Parathyroid adenoma (tissue), 2 donors: ENCODE data around the gene GLYR1.

ENCODE experiments used
- H2AFZ ChIP-seq: fragments of 300-600 bp; sonication (generic); one replicate; pipeline ENCODE4 v1.7.0; 2017; ENCODE audit warnings: antibody characterized with exemption, mild to moderate bottlenecking
- H3K27ac ChIP-seq: fragments of 300-600 bp; sonication (generic); one replicate; pipeline ENCODE4 v1.7.0; 2017
- H3K27me3 ChIP-seq: fragments of 300-600 bp; sonication (generic); one replicate; pipeline ENCODE4 v1.7.0; 2017; ENCODE audit warnings: low read length; ENCODE audit not compliant: control insufficient read depth, insufficient read depth
- H3K36me3 ChIP-seq: fragments of 300-600 bp; sonication (generic); one replicate; pipeline ENCODE4 v1.7.0; 2017; ENCODE audit warnings: low read length; ENCODE audit not compliant: control insufficient read depth, insufficient read depth
- H3K4me1 ChIP-seq: fragments of 300-600 bp; sonication (generic); one replicate; pipeline ENCODE4 v1.7.0; 2017; ENCODE audit warnings: control low read depth
- H3K4me2 ChIP-seq: fragments of 300-600 bp; sonication (generic); one replicate; pipeline ENCODE4 v1.7.0; 2017; ENCODE audit warnings: low read length
- H3K4me3 ChIP-seq: fragments of 300-600 bp; sonication (generic); one replicate; pipeline ENCODE4 v1.7.0; 2017; ENCODE audit warnings: low read depth, low read length
- H3K79me2 ChIP-seq: fragments of 300-600 bp; sonication (generic); one replicate; pipeline ENCODE4 v1.7.0; 2017; ENCODE audit warnings: control low read depth
- H3K9ac ChIP-seq: fragments of 300-600 bp; sonication (generic); one replicate; pipeline ENCODE4 v1.7.0; 2017; ENCODE audit warnings: mild to moderate bottlenecking
- H3K9me3 ChIP-seq: fragments of 300-600 bp; sonication (generic); one replicate; pipeline ENCODE4 v1.7.0; 2017; ENCODE audit warnings: low read length; ENCODE audit not compliant: control insufficient read depth
- TF ChIP-seq, protein P1 (sequence below): fragments of 300-600 bp; sonication (generic); IDR thresholded peaks from one replicate; pipeline ENCODE4 v1.7.0; 2017; ENCODE audit warnings: antibody characterized with exemption, mild to moderate bottlenecking
- donor health status: primary hyperparathyroidism.

The GLYR1 gene

DNA sequence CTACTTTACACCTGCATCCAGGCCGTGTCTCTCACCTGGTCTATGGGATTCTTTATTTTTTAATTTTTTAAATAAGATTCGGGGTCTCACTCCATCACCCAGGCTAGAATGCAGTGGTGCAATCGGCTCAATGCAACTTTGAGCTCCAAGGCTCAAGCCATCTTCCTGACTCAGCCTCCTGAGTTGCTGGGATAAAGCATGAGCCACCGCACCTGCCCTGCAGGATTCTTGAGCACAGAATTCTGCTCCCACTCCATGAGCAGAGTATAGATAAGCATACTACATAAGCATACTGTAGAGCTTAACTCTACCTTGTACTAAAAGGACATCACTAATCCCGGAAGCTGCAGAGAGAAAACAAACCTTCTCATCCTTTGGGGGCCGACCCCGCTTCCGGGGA is 15.5 kb downstream of the GLYR1 start:
- Histone ChIP-seq H3K4me3 (no peak overlapping the region), H3K9me3 (no peaks in the 10 kb centered on the region), H3K27ac (no peak overlapping the region), H3K4me1 (peaks cover 26% of the 10 kb centered on the region), H3K4me2 (no peak overlapping the region), H3K36me3 (no peaks in the 10 kb centered on the region), H3K79me2 (peaks cover 21% of the 10 kb centered on the region), H3K9ac (no peak overlapping the region), H2AFZ (no peak overlapping the region), H3K27me3 (no peaks in the 10 kb centered on the region)
- TF ChIP-seq, protein P1, sequence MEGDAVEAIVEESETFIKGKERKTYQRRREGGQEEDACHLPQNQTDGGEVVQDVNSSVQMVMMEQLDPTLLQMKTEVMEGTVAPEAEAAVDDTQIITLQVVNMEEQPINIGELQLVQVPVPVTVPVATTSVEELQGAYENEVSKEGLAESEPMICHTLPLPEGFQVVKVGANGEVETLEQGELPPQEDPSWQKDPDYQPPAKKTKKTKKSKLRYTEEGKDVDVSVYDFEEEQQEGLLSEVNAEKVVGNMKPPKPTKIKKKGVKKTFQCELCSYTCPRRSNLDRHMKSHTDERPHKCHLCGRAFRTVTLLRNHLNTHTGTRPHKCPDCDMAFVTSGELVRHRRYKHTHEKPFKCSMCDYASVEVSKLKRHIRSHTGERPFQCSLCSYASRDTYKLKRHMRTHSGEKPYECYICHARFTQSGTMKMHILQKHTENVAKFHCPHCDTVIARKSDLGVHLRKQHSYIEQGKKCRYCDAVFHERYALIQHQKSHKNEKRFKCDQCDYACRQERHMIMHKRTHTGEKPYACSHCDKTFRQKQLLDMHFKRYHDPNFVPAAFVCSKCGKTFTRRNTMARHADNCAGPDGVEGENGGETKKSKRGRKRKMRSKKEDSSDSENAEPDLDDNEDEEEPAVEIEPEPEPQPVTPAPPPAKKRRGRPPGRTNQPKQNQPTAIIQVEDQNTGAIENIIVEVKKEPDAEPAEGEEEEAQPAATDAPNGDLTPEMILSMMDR: no peak

DNA sequence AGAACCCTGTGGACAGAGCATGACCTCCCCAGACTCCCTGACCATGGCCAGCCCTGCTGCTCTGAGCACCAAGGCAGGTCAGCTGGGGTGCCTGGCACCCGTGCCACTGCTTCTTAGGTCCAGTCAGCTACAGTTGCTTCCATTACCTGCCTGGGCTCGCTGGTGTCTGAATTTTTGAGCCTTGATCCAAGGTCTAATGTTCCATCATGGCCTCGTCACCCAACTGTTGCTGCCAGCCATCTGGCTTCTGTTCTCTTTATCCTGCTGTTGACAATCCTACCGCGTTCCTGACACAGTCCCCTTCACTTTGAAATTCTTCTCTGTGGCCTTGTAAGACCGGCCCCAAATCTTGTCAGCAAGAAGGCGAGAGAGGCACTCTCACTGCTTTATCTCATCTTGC is 16.7 kb downstream of the GLYR1 start:
- Histone ChIP-seq H3K27me3 (no peaks in the 10 kb centered on the region), H3K4me3 (no peak overlapping the region), H3K27ac (no peak overlapping the region), H3K9me3 (no peaks in the 10 kb centered on the region), H3K4me1 (peaks cover 26% of the 10 kb centered on the region), H3K36me3 (no peaks in the 10 kb centered on the region), H3K4me2 (no peak overlapping the region), H3K9ac (no peak overlapping the region), H3K79me2 (peaks cover 23% of the 10 kb centered on the region), H2AFZ (no peak overlapping the region)
- TF ChIP-seq, protein P1: no peak

DNA sequence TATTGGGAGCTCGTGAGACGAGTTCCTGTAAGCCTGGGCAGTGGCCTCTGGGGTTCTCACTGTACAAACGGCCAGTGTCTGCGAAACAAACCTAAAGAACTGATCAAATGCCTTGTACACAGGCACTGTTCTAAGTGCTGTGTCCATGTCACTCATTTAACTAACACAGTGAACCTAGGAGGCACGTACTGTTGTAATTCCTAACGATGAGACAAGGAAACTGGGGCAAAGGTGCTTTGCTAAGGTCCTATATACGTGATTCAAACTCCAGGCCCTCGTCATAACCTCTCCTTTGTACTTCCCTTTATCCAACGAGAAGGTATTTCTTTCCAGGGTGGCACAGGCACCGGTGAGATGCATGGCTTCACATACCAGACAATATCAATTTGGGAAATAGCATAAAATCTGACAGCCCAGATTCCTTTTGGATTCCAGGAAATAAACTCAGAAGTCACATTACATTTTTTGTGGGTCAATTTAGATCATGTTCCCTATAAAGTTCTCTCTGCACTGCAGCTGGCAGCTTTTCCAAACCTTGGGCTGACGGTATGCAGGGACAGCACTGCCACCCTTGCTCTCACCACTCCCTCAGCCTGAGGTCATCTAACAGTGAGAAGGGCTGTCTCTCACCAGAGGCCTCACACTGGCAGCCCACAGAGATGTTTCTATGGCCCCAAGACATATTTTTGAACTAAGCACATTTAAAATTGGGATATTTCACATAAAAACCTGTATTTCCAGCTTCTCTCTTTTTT is 18.3 kb downstream of the GLYR1 start:
- Histone ChIP-seq H3K27ac (no peak overlapping the region), H2AFZ (no peak overlapping the region), H3K9ac (no peak overlapping the region), H3K36me3 (no peaks in the 10 kb centered on the region), H3K4me3 (no peak overlapping the region), H3K27me3 (no peaks in the 10 kb centered on the region), H3K4me2 (no peak overlapping the region), H3K4me1 (peaks cover 19% of the 10 kb centered on the region), H3K79me2 (peaks cover 23% of the 10 kb centered on the region), H3K9me3 (no peaks in the 10 kb centered on the region)
- TF ChIP-seq, protein P1: no peak

DNA sequence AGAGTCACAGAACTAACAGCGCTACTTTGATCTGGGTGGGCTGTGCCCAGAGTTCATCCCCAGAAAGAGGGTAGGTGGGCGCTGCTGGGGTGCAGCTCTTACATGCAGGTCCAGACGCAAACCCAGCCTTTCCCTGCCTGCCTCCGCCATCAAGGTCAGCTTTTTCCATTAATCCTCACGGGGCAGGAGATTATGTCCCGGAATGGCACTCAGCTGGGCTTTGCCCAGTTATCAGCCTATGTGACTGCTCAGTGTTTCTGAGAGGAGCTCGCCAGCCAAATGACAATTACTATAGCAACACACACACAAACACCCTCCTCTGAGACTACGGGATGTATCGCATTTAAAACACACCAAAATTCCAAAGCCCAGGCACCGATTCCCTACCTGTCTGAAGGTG is 20.1 kb downstream of the GLYR1 start:
- peaks cover 23% of the 10 kb centered on the region for H3K79me2 ChIP-seq
- H2AFZ ChIP-seq: no peak overlapping the region
- H3K4me1 ChIP-seq: peaks cover 4% of the 10 kb centered on the region
- H3K9ac ChIP-seq: no peak overlapping the region
- TF ChIP-seq, protein P1: no peak
- no peak overlapping the region for H3K27ac ChIP-seq
- H3K4me2 ChIP-seq: no peak overlapping the region
- H3K4me3 ChIP-seq: no peak overlapping the region
- H3K36me3 ChIP-seq: no peaks in the 10 kb centered on the region
- H3K27me3 ChIP-seq: no peaks in the 10 kb centered on the region
- no peaks in the 10 kb centered on the region for H3K9me3 ChIP-seq

DNA sequence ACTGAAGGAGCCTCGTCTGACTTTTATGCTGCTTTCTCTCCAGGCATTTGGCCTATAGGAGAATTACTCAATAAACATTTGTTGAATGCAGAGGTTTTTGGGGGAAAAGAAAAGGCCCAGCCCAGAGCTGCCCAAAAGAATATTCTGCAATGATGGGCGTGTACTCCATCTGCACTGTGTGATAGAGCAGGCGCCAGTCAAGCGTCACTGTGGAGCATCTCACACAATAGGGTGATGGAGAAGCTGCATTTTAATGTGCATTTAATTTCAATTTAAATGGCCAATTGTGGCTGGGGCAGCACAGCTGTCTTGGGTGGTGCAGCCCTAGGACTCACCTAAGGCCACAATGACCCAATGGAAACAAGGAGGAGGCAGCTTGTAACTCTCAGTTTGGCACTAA is 20.6 kb downstream of the GLYR1 start:
- no peaks in the 10 kb centered on the region for H3K9me3 ChIP-seq
- TF ChIP-seq, protein P1: no peak
- H3K9ac ChIP-seq: no peak overlapping the region
- no peaks in the 10 kb centered on the region for H3K36me3 ChIP-seq
- peaks cover 23% of the 10 kb centered on the region for H3K79me2 ChIP-seq
- no peak overlapping the region for H3K27ac ChIP-seq
- no peaks in the 10 kb centered on the region for H3K27me3 ChIP-seq
- no peak overlapping the region for H2AFZ ChIP-seq
- no peak overlapping the region for H3K4me2 ChIP-seq
- no peaks in the 10 kb centered on the region for H3K4me1 ChIP-seq
- H3K4me3 ChIP-seq: no peak overlapping the region
